ENCODE data around the gene ZNF281. TPM values are rescaled to one million over a fixed set of nuclear protein-coding genes. Genes with fewer than 3 reads are reported as not detected.

ZNF281 gene
- total RNA-seq, 4 donors from 2014 or later, result 10.4 to 14.1 (median 12.4) TPM

DNA sequence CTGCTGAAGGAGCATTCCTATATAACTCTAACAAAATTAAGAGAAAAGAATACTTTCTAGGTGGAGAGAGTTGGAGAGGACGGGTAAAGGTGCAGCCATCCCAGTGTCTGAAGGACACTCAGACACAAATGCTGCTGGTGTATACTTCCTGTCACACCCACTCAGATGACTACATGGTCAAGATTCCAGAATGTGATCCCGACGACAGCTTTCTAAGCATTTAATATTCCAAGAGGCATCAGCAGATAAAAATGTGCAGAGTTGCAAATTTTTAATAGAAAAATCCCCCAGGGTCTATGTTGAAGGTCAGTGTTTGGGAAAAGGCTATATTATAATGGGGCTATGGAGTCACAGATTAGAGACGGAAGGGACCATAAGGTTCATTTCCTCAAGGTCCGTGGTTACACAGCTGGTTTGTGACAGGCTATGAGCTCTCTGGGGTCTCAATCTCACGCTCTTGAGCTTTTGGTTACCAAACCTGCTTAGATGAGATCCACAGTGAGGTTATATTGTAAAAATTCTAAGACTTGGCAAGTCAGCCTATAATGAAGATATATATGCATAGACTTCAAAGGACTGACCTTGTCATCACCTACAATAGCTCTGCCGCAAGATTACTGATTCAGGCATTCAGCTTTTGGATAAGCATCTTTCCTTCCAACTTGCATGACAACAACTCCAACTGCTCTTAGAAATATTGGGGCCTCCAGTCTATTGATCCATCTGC is 35.1 kb downstream of the ZNF281 start:
- TF ChIP-seq POLR2A (IDR thresholded peaks at IDR 0.05; ENCODE audit: low read depth) (no peak), CTCF (IDR thresholded peaks at IDR 0.05) (no peak), EP300 (IDR thresholded peaks at IDR 0.05) (no peak), POLR2AphosphoS5 (IDR thresholded peaks at IDR 0.05) (no peak)
- intact Hi-C loops (cut with DNase I), result no loop called here
- DNase-seq (ENCODE audit: extremely low spot score), result no peak
- Histone ChIP-seq H3K4me3 (no peak overlapping the region), H3K36me3 (no peaks in the 10 kb centered on the region), H3K4me1 (peaks cover 0 to 9% (median 8%) of the 10 kb centered on the region in 4 donors), H3K9me3 (no peaks in the 10 kb centered on the region), H3K27me3 (no peaks in the 10 kb centered on the region), H3K27ac (replicated peaks in 1 of 4) (no peak overlapping the region)
- WGBS, result 65% methylated on average over 6 of the region's 7 CpGs

GRCh38 chr1:200373811-200374231 is 36.0 kb downstream of the ZNF281 start:
- no peaks in the 10 kb centered on the region for H3K36me3 ChIP-seq
- no peak overlapping the region for H3K4me3 ChIP-seq
- no peaks in the 10 kb centered on the region for H3K9me3 ChIP-seq
- no peak for DNase-seq (ENCODE audit: extremely low spot score)
- no peak overlapping the region for H3K27ac ChIP-seq (replicated peaks in 1 of 4)
- intact Hi-C loops (cut with DNase I), result no loop called here
- no peak for TF ChIP-seq EP300 (IDR thresholded peaks at IDR 0.05)
- no peak for TF ChIP-seq POLR2AphosphoS5 (IDR thresholded peaks at IDR 0.05)
- no peak for TF ChIP-seq CTCF (IDR thresholded peaks at IDR 0.05)
- no peak for TF ChIP-seq POLR2A (IDR thresholded peaks at IDR 0.05; ENCODE audit: low read depth)
- no peaks in the 10 kb centered on the region for H3K27me3 ChIP-seq
- 72% methylated on average over 5 of the region's 5 CpGs for WGBS
- no peaks in the 10 kb centered on the region for H3K4me1 ChIP-seq

GRCh38 chr1:200372885-200373181 is 37.0 kb downstream of the ZNF281 start:
- DNase-seq (ENCODE audit: extremely low spot score), result no peak
- H3K4me3 ChIP-seq, result no peak overlapping the region
- TF ChIP-seq EP300 (IDR thresholded peaks at IDR 0.05) (no peak), POLR2A (IDR thresholded peaks at IDR 0.05; ENCODE audit: low read depth) (no peak), CTCF (IDR thresholded peaks at IDR 0.05) (no peak), POLR2AphosphoS5 (IDR thresholded peaks at IDR 0.05) (no peak)
- intact Hi-C loops (cut with DNase I), result no loop called here
- H3K27me3 ChIP-seq, result no peaks in the 10 kb centered on the region
- H3K27ac ChIP-seq (replicated peaks in 1 of 4), result no peak overlapping the region
- no peaks in the 10 kb centered on the region for H3K9me3 ChIP-seq
- H3K36me3 ChIP-seq, result no peaks in the 10 kb centered on the region
- WGBS, result 53% methylated on average over 2 of the region's 2 CpGs
- H3K4me1 ChIP-seq, result no peaks in the 10 kb centered on the region

DNA sequence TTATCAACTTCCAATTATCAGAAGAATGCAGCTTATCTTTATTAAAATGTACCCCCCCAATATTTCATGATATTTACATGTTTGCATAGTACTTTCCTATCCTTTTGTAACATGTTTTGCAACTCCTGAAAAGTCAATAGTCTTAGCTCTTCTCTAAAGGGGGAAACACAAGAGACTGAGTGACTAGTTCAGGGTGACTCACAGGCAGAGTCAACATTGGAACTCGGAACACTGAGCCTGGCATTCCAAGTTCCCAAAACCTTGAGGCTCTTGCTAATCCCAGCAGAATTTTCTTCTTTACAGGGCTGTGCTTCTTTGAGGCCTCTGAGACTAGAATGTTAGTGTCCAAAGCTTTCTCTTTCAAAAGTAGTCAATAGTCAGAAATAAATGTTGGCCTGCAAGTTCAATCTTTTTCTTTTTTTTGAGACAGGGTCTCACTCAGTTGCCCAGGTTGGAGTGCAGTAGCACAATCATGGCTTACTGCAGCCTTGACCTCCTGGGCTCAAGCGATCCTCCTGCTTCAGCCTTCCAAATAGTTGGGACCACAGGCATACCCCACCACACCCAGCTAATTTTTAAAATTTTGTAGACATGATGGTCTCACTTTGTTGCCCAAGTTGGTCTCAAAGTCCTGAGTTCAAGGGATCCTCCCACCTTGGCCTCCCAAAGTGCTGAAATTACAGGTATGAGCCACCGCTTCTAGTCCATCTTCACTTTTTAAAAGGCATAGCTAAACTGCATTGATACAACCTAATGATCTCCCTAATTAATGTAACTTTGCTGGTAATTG is 37.5 kb downstream of the ZNF281 start:
- Histone ChIP-seq H3K4me3 (no peak overlapping the region), H3K4me1 (no peaks in the 10 kb centered on the region), H3K27ac (replicated peaks in 1 of 4) (no peak overlapping the region), H3K9me3 (no peaks in the 10 kb centered on the region), H3K27me3 (no peaks in the 10 kb centered on the region), H3K36me3 (no peaks in the 10 kb centered on the region)
- WGBS, result 85% methylated on average over 3 of the region's 3 CpGs
- no peak for DNase-seq (ENCODE audit: extremely low spot score)
- no peak for TF ChIP-seq POLR2A (IDR thresholded peaks at IDR 0.05; ENCODE audit: low read depth)
- TF ChIP-seq EP300 (IDR thresholded peaks at IDR 0.05), result no peak
- no peak for TF ChIP-seq POLR2AphosphoS5 (IDR thresholded peaks at IDR 0.05)
- intact Hi-C loops (cut with DNase I), result no loop called here

DNA sequence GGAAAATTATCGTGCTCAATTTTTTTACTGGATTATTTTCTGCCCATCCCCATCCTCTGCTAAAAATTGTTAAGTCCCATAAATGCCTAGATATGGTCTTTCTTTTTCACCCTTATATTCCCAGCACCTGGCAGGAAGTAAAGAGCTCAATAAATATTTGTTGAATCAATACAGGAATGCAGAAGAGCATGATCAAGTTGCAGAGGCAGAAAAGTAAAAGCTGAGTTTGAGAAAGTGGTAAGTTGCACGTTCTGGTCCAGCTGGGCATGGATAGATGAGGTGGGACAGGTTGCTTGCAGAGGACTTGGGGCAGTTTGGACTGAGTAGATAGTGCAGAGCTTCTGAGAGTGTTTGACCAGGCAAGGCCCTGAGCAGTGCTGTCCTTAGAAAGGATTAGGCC is 40.1 kb downstream of the ZNF281 start:
- H3K9me3 ChIP-seq, result no peaks in the 10 kb centered on the region
- no peak for TF ChIP-seq EP300 (IDR thresholded peaks at IDR 0.05)
- no peak for TF ChIP-seq POLR2A (IDR thresholded peaks at IDR 0.05; ENCODE audit: low read depth)
- TF ChIP-seq POLR2AphosphoS5 (IDR thresholded peaks at IDR 0.05), result no peak
- no peak for TF ChIP-seq CTCF (IDR thresholded peaks at IDR 0.05)
- H3K27me3 ChIP-seq, result no peaks in the 10 kb centered on the region
- intact Hi-C loops (cut with DNase I), result no loop called here
- no peaks in the 10 kb centered on the region for H3K4me1 ChIP-seq
- no peak for DNase-seq (ENCODE audit: extremely low spot score)
- H3K36me3 ChIP-seq, result no peaks in the 10 kb centered on the region
- H3K27ac ChIP-seq (replicated peaks in 1 of 4), result no peak overlapping the region
- H3K4me3 ChIP-seq, result no peak overlapping the region
- 87% methylated on average over 2 of the region's 2 CpGs for WGBS

All from esophagus muscularis mucosa (tissue), 4 donors.